GM21381 (cell line): ENCODE data around the gene LMTK3.

Experiments
- ATAC-seq: cut with Tn5 transposase; IDR thresholded peaks from one replicate; pipeline ENCODE4 v1.9.1; 2021; ENCODE audit warnings: mild to moderate bottlenecking, moderate library complexity; ENCODE audit not compliant: unreplicated experiment

Gene LMTK3

DNA sequence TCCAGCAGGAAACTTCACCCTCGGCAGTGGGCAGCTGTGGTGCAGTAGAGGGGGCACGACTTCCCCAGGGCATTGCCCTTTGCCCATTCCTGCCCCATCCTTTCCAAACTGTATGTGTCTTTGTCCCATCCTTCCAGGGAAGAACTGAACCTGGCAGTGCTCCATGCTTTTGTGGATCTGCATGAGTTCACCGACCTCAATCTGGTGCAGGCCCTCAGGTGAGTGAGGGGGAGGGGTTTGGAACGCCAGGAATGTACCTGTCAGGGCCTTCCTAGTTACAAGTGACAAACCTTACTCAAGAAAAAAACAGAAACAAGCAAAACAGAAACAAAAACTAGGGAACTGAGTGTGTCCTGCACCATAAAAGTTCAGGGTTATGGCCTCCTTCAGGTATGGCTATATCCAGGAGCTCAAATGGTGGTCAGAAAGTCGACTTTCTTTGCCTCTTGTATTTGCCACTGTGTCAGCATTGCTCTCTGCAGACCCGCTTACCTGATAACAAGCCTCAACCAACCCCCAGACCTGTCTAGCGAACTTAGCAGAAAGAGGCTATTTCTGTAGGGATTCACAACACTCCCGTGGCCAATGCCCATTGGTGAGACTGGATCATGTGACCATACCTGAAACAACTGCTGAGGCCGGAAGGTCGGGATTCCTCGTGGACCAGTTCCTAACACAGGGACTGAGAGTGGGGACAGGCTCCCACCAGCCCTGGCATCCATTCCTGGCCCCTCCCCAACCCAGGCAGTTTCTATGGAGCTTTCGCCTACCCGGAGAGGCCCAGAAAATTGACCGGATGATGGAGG lies 38.3 kb downstream of the LMTK3 start:
- ATAC-seq, result no peak

DNA sequence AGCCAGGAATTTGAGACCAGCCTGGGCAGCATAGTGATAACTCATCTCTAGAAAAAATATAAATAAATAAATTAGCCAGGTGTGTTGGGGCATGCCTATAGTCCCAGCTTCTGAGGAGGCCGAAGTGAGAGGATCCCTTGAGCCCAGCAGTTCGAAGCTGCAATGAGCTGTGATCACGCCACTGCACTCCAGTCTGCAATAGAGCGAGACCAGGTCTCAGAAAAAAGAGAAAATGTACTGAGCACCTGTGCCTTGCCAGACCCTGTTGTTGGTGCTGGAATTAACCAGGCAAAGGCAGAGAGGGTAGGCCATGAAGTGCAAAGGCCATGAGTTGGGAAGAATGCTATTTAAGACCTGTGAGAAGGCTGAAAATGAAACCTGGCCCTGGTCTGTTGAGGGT lies 39.8 kb downstream of the LMTK3 start:
- ATAC-seq, result no peak

DNA sequence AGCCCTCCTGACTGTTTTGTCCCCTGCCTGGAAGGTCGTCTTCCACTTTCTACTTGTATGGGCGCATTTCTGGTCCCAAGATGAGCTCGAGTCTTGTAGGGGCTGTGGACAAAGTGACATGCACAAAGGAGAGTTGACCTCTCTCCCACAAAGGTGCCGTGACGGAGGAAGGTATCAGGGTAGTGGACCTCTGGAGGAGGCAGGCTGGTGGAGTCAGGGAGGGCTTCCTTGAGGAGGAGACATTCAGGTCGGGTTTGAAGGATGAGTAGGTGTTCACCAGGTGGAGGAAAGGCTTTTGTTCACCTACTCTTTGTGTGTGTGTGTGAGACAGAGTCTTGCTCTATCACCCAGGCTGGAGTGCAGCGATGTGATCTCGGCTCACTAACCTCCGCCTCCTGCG lies 40.8 kb downstream of the LMTK3 start:
- no peak for ATAC-seq

DNA sequence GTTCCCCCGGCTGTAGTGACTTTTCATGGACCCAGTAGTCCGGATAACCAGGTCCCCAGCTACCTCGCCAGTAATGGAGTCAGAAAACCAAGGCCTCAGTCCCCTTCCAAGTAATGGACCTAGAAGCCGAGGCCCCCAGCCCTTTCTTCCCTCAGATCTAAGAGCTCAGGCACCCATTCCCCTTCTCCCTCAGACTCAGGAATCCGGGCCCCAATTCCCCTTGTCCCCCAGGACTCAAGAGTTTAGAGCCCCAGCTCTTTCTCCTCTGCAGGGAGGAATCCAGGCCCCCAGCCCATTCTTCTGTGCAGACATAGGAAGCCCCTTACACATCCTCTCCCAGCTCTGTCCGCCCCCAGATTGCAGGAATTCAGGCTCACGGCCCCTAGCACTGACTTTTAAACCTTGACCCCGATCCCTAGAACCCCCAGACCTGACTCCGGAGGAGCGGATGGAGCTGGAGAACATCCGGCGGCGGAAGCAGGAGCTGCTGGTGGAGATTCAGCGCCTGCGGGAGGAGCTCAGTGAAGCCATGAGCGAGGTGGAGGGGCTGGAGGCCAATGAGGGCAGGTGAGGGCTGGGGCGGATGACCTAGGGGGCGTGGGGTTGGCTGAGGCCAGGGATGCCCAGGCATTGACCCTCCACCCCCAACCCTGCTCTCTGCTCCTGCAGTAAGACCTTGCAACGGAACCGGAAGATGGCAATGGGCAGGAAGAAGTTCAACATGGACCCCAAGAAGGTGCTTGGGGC lies 41.5 kb downstream of the LMTK3 start:
- ATAC-seq, result no peak

DNA sequence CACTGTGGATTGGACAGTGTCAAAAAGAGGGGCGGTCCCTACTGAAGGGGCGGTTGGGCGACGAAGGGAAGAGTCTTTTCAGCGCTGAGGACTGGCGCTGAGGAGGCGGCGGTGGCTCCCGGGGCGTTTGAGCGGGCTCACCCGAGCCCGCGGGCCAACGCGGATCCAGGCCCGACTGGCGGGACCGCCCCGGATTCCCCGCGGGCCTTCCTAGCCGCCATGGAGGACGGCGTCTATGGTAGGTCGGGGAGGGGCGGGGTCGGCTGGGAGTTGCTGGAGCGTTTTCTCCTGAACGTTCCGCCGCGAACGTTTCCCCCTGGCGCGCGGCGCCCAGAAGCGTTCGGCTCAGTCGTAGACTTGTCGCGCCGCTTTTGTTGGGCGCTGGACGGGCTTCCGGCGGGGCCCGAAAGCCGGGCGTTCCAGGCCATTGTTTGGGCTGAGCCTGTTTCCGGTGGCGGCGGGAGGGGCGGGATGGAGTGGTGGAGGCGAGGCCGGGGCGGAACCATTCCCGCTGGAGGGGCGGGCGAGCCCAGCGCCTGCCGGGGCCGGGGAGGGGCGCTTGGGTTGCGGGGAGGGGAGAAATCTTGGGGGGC lies 42.2 kb downstream of the LMTK3 start, which contains the start of gene CYTH2:
CYTH2 (plus strand) TSS at position 81 of the 593 bp plus-strand sequence; CDS start at position 220, 139 bp downstream.
- peak; percentile 24 for ATAC-seq

DNA sequence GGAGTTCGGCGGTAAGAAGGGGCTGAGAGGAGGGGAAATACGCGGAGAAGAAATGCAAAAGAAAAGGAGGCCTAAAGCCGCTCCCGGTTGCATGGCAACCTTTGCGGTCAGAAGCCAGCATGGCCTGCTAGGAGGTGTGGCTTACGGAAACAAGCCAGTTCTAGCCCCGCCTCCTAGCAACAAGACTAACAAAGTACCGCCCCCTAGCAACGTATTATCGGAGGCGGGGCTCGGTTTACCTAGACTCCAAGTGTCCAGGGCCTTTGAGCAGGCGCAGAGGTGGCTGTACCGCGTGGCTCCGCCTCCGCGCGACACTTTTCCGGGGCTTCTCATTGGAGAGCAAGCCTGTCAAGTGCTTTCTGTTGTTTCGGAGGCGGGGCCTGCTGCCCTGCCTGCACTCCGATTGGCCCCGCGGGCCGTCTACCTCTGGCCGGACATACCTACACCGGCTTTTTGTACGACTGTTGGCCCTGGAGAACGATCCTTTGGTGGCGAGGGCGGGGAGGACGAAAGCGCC lies 42.8 kb downstream of the LMTK3 start:
- peak; percentile 90 for ATAC-seq

DNA sequence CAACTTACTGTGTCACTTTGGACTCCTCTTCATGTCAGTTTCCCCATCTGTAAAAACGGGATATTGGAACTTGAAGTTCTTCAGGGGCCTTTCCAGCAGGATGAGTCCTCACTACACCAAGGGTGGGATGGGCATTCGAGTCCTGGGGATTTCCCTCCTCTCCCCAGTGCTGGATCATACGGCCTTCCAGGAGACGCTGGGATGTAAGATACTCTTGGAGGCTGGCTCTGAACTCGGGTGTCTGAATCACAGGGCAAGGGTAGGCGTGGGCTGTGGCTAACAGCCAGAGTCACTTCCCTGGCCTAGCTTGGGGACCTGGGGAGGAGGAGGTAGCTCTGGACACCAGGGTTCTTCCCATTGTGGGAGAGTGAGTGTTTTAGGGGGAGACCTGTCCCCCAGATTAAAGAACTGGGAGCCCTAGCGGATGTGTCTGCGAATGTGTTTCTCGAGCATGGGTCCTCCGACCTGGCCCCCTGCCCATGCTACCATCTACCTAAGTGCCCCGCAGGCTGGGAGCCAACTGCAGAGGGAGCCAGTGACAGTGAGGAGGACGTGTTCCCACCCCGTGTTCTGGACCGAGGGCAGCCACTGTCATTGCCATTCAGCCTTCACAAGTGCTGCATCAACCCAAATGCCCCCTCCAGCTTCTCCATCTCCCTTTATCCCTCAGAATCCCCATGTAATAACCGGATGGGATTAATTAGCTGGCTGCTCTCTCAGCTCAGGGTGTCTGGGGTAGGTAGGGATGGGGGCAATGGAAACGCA lies 44.9 kb downstream of the LMTK3 start:
- ATAC-seq, result no peak

DNA sequence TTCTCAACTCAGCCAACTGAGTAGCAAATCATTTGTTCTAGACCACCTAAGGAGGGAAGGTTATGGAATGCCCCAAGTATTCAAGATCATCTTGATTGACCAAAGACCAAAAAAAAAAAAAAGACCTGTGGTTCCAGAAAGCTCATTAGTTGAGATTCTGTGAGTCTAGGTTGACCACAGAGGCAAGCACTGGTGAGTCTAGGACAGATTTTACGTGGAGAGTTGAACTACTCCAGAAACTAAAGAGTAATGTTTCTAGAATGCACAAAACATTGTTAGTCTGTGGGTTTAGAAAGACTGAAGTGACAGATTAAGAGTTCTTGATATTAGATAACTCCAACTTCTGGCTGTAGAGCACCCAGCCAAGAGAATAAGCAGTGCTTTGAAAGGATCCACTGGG lies 46.4 kb downstream of the LMTK3 start:
- ATAC-seq, result no peak

DNA sequence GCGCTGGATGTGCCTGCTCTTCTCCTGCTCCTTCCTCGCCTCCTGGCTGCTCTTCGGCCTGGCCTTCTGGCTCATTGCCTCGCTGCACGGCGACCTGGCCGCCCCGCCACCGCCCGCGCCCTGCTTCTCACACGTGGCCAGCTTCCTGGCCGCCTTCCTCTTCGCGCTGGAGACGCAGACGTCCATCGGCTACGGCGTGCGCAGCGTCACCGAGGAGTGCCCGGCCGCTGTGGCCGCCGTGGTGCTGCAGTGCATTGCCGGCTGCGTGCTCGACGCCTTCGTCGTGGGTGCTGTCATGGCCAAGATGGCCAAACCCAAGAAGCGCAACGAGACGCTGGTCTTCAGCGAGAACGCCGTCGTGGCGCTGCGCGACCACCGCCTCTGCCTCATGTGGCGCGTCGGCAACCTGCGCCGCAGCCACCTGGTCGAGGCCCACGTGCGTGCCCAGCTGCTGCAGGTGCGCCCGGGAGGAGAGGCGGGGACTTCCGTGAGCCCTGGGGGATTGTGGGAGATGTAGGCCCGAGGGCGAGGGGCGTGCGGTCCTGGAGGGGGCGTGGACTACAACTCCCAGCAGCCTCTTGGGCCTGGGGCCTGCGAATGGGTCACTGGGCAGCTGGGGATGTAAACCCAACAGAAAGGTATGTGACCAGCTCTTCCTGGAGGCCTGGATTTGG lies 49.5 kb downstream of the LMTK3 start:
- ATAC-seq, result no peak

DNA sequence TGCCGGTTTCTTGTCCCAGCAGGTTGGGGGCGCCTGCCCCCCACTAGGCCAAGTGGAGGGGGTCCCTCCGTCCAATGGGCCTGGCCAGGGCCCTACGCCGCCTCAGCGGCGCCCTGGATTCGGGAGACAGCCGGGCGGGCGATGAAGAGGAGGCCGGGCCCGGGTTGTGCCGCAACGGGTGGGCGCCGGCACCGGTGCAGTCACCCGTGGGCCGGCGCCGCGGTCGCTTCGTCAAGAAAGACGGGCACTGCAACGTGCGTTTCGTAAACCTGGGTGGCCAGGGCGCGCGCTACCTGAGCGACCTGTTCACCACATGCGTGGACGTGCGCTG lies 50.0 kb downstream of the LMTK3 start:
- ATAC-seq, result no peak

DNA sequence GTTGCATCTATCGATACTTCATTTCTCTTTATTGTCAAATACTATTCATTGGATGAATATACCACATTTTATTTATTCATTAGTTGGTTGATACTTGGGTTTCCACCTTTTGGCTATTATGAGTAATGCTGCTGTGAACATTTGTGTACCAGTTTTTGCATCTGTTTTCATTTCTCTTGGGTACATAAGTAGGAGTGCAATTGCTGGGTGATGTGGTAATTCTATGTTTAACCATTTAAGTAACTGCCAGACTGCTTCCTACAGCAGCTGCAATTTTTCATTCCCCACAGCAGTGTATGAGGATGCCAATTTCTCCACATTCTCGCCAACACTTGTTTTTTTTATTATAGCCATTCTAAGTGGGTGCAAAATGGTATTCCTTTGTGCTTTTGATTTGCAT lies 53.6 kb downstream of the LMTK3 start:
- no peak for ATAC-seq

DNA sequence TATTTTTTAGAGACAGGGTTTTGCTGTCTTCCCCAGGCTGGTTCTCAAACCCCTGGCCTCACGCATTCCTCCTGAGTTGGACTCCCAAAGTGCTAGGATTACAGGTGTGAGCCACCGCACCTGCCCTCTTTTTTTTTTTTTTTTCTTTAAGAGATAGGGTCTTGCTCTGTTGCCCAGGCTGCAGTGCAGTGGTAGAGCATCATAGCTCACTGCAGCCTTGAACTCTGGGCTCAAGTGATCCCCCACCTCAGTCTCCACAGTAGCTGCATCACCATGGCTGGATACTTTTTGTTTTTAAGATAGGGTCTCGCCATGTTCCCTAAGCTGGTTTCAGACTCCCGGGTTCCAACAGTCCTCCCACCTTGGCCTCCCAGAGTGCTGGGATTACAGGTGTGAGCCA lies 54.8 kb downstream of the LMTK3 start:
- no peak for ATAC-seq

DNA sequence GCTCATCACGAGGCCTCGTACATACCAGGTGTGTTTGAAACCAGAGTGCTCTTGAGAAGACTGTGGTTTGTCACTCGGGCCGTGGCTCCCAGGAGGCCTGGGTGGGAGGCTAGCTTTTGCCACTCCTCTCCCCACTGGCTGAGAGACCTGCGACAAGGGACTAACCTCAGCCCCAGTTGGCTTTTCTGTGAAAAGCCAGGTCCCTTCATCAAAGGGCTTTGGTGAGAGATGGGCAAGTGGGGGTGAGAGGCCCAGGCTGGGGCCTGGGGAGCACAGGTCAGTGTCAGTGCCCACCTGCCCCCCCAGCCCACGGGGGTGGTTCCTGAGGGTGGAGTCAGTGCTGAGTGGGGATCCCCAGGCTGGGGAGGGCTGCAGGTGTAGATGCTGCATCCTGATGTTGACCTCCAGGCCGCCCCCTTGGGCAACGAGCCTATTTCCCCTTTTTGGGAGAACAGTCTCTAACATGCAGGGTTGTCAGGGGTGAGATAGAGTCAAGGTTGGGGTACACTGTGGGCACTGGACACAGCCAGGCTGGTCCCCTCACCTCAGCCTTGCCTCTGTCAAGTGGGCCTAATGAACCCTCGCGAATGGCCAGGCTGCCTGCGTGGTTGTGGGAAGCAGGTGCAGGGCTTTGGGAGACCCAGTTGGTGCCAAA lies 55.6 kb downstream of the LMTK3 start:
- no peak for ATAC-seq

DNA sequence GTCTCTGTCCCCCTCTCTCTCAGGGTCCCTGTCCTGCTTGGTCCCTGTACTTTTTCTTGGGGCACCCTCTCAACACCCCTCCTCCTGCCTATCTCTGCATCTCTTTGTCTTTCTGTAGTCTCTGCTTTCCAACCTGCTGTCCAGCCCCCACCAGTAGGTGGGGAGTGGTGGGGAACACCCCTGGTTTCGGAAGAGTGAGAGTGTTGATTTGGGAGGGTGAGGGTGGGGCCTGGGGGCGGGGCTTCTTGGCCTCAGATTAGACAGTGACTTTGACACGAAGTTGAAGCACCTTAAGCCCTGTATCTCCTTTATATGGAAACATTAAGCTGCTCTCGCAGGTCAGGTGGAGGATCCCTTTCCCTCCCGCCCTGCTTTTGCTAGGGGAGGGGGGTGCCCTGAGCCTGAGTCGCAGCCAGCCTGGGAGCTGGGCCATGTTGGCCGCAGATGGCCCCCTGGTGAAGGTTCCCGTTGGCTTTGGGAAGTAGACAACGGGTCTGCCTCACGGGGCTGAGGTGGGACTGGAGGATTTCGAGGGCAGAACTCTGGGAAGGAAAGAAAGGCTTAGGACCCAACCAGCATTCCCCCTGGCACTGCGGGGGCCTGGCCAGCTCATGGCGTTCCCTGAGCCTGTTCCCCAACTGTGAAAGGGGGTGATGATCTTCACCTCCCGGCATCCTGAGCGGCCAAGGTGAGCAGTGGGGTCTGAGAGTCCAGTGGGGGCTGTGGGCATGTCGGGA lies 56.3 kb downstream of the LMTK3 start, which contains the start of gene KCNJ14:
KCNJ14 (plus strand) TSS at position 404 of the 737 bp plus-strand sequence. CDS start 6,151 bp downstream, outside the sequence.
- ATAC-seq, result no peak

DNA sequence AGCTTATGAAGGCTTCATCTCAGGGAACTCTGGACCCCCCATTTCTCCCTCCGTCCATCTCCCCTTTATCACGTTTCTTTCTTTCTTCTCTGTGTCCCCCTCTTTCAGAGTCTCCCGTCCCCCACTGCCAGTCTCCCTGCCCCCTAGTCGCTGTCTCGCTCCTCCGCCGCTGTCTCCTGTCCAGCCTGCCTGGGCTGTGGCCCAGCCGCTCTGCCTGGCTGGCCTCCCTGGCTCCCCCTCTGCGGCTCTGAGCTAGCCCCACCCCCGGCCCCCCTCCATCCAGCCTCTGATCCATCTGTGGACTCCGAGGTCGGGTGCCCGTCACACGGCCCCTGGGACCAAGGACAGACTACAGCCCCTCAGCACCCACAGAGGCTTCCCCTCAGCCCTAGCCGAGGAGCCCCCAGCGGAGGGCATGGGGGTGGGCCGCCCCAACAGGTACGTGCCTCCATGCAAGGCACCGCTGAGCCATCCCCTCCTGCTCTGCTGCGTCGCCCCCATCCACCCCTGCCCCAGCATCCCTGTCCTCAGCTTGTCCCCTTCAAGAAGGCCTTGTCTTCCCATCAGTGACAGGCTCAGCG lies 57.4 kb downstream of the LMTK3 start:
- no peak for ATAC-seq

DNA sequence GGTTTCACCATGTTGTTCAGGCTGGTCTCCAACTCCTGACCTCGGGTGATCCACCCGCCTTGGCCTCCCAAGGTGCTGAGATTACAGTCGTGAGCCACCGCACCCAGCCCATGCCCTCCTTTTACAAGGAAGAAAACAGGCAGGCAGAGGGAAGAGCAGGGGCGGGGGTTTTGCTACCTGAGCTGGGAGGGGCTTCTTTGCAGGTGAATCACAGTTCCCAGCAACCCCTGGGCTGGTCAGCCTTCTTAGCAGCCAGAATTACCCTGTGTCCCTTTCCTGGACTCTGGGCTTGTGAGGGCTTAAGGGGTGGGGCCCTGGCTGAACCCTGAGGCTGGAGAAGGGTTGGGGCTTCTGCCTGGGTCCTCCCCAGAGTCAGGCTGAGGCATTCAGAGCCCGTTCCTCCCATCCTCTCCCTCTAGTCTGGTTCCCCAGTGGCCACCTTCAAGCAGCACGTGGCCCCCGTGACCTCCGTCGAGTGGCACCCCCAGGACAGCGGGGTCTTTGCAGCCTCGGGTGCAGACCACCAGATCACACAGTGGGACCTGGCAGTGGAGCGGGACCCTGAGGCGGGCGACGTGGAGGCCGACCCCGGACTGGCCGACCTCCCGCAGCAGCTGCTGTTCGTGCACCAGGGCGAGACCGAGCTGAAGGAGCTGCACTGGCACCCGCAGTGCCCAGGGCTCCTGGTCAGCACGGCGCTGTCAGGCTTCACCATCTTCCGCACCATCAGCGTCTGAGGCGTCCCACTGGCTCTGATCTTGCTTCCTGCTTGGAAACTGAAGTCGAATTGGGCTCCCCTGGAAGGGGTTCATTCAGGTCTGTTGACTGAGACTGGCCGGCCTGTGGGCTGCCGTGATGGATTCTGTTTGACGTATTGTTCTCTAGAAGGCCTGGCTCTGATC lies 59.1 kb downstream of the LMTK3 start:
- no peak for ATAC-seq

DNA sequence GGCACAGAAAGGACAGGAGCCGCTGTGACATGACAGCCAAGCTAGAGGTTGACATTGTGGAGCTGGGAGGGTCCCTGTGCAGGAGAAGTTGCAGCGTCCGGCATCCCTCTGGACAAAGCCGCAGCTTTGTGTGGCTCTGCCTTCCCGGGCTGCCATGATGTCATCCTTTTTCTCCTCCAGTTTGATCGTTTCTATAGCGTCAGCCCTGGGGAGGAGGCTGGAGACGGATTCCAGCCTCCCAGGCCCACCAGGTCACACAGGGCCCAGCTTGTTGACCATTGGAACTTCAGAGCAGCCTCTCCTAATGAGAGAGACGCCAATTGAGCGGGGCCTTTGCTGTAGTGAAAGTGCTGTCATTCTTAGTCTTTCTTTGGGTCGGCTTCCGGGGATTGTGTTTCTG lies 60.0 kb downstream of the LMTK3 start:
- ATAC-seq, result no peak

DNA sequence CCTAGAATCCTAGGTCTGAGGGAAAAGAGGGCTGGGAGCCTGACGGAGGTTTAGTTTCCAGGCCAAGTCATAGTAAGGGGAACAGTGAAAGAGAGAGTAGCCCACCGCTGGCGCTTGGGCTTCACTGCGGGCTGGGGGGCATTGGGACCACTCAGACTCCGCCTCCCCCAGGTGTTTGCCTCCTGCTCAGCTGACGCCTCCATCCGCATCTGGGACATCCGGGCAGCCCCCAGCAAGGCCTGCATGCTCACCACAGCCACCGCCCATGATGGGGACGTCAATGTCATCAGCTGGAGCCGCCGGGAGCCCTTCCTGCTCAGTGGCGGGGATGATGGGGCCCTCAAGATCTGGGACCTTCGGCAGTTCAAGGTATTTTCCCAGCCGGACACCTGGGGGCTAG lies 60.8 kb downstream of the LMTK3 start:
- no peak for ATAC-seq
